ENCODE measurements around the gene KIF3A.

GRCh38 chr5:132739232-132739631 lies 1.9 kb upstream of the KIF3A start:
- TF ChIP-seq USF2 (IDR thresholded peaks at IDR 0.05; ENCODE audit: borderline replicate concordance, low read depth, low read length) (no peak), TAF1 (IDR thresholded peaks at IDR 0.05; ENCODE audit: borderline replicate concordance, low read depth, low read length) (no peak), CTCF (IDR thresholded peaks at IDR 0.05) (no peak), YY1 (IDR thresholded peaks at IDR 0.05; ENCODE audit: low read depth) (no peak), GABPA (IDR thresholded peaks at IDR 0.05; ENCODE audit: low read depth) (no peak), NRF1 (IDR thresholded peaks at IDR 0.05; ENCODE audit: low read depth, low read length) (no peak)

Data from SK-N-SH (cell line).